ENCODE measurements around the gene PAFAH1B1.

- TF ChIP-seq CTCF (conservative IDR thresholded peaks at IDR 0.05; ENCODE audit: low read depth, low read length) (no peak), EZH2phosphoT487 (IDR thresholded peaks at IDR 0.05; ENCODE audit: borderline replicate concordance, low read length) (no peak)
Measured at GRCh38 chr17:2582493-2582892, 11.0 kb upstream of the PAFAH1B1 start.

All from PC-3 (cell line).